ENCODE results near the gene SLC8A1.

SLC8A1 gene

GRCh38 chr2:40273734-40274182, 178.1 kb downstream of the SLC8A1 start:
- DNase-seq (ENCODE audit: low read depth) = no peak

- no peak for DNase-seq (ENCODE audit: low read depth)
Observed at GRCh38 chr2:40271094-40271493, 180.8 kb downstream of the SLC8A1 start.

- no peak for DNase-seq (ENCODE audit: low read depth)
Observed at GRCh38 chr2:40270372-40270771, 181.5 kb downstream of the SLC8A1 start.

- no peak for DNase-seq (ENCODE audit: low read depth)
Observed at GRCh38 chr2:40268566-40268965, 183.3 kb downstream of the SLC8A1 start.

- DNase-seq (ENCODE audit: low read depth) = no peak
Observed at GRCh38 chr2:40266201-40266600, 185.7 kb downstream of the SLC8A1 start.

GRCh38 chr2:40265602-40266001, 186.3 kb downstream of the SLC8A1 start:
- DNase-seq (ENCODE audit: low read depth) = no peak

- DNase-seq (ENCODE audit: low read depth) = no peak
Observed at GRCh38 chr2:40261042-40261441, 190.8 kb downstream of the SLC8A1 start.

- no peak for DNase-seq (ENCODE audit: low read depth)
Observed at GRCh38 chr2:40260437-40260836, 191.5 kb downstream of the SLC8A1 start.

GRCh38 chr2:40259900-40260299, 192.0 kb downstream of the SLC8A1 start:
- no peak for DNase-seq (ENCODE audit: low read depth)

- no peak for DNase-seq (ENCODE audit: low read depth)
Observed at GRCh38 chr2:40258135-40258457, 193.8 kb downstream of the SLC8A1 start.

GRCh38 chr2:40257340-40258134, 194.4 kb downstream of the SLC8A1 start:
- DNase-seq (ENCODE audit: low read depth) = no peak

- no peak for DNase-seq (ENCODE audit: low read depth)
Observed at GRCh38 chr2:40256649-40257048, 195.2 kb downstream of the SLC8A1 start.

GRCh38 chr2:40256008-40256407, 195.9 kb downstream of the SLC8A1 start:
- DNase-seq (ENCODE audit: low read depth) = no peak

GRCh38 chr2:40255103-40255502, 196.8 kb downstream of the SLC8A1 start:
- DNase-seq (ENCODE audit: low read depth) = no peak

GRCh38 chr2:40254611-40255010, 197.3 kb downstream of the SLC8A1 start:
- DNase-seq (ENCODE audit: low read depth) = no peak

- no peak for DNase-seq (ENCODE audit: low read depth)
Observed at GRCh38 chr2:40251137-40251536, 200.8 kb downstream of the SLC8A1 start.

GRCh38 chr2:40249577-40249976, 202.3 kb downstream of the SLC8A1 start:
- DNase-seq (ENCODE audit: low read depth) = no peak

GRCh38 chr2:40248294-40248693, 203.6 kb downstream of the SLC8A1 start:
- no peak for DNase-seq (ENCODE audit: low read depth)

GRCh38 chr2:40244675-40245074, 207.2 kb downstream of the SLC8A1 start:
- peak; percentile 44 for DNase-seq (ENCODE audit: low read depth)

GRCh38 chr2:40244251-40244650, 207.6 kb downstream of the SLC8A1 start:
- DNase-seq (ENCODE audit: low read depth) = no peak

- DNase-seq (ENCODE audit: low read depth) = peak; percentile 71
Observed at GRCh38 chr2:40243581-40244187, 208.2 kb downstream of the SLC8A1 start.

GRCh38 chr2:40242315-40242714, 209.6 kb downstream of the SLC8A1 start:
- DNase-seq (ENCODE audit: low read depth) = no peak

- peak; percentile 92 for DNase-seq (ENCODE audit: low read depth)
Observed at GRCh38 chr2:40240070-40240469, 211.8 kb downstream of the SLC8A1 start.

Measured in non-pigmented ciliary epithelial cell (primary cell).